Measurements from ENCODE around the gene CIZ1. TPM values are rescaled to one million over a fixed set of nuclear protein-coding genes. Genes with fewer than 3 reads are reported as not detected.

The CIZ1 gene
- total RNA-seq, 1 experiment from 2014 or later = 133 TPM

- H3K27me3 Mint-ChIP-seq (ENCODE audit: insufficient read depth, unreplicated experiment) = no peaks in the 10 kb centered on the region
- peaks cover 22% of the 10 kb centered on the region for H3K4me1 Mint-ChIP-seq (ENCODE audit: insufficient read depth, unreplicated experiment)
- TF ChIP-seq CTCF (IDR thresholded peaks at IDR 0.05; ENCODE audit: unreplicated experiment) = no peak
- no peak overlapping the region for H3K27ac Mint-ChIP-seq (ENCODE audit: low read depth, unreplicated experiment)
- no peak overlapping the region for H3K4me3 Mint-ChIP-seq (ENCODE audit: unreplicated experiment)
- BruUV-seq (replicated peaks) = no TSS peak
- intact Hi-C loops (cut with micrococcal nuclease) = no loop called here
- no peaks in the 10 kb centered on the region for H3K36me3 Mint-ChIP-seq (ENCODE audit: insufficient read depth, unreplicated experiment)
- POLR2A ChIA-PET = no interaction called here
- CTCF ChIA-PET = interaction anchor here (0.8 kb wide), 1 partner anchor 250 kb away, joined by 3 read pairs; no protein-coding TSS in a partner anchor
- no peak for DNase-seq (ENCODE audit: unreplicated experiment)
- H3K9me3 Mint-ChIP-seq (ENCODE audit: unreplicated experiment) = no peaks in the 10 kb centered on the region
These were observed 37.3 kb downstream of the CIZ1 start for GRCh38 chr9:128153947-128154695.

- POLR2A ChIA-PET = no interaction called here
- BruUV-seq (replicated peaks) = no TSS peak
These were observed 38.1 kb downstream of the CIZ1 start for GRCh38 chr9:128153060-128153946.

DNA sequence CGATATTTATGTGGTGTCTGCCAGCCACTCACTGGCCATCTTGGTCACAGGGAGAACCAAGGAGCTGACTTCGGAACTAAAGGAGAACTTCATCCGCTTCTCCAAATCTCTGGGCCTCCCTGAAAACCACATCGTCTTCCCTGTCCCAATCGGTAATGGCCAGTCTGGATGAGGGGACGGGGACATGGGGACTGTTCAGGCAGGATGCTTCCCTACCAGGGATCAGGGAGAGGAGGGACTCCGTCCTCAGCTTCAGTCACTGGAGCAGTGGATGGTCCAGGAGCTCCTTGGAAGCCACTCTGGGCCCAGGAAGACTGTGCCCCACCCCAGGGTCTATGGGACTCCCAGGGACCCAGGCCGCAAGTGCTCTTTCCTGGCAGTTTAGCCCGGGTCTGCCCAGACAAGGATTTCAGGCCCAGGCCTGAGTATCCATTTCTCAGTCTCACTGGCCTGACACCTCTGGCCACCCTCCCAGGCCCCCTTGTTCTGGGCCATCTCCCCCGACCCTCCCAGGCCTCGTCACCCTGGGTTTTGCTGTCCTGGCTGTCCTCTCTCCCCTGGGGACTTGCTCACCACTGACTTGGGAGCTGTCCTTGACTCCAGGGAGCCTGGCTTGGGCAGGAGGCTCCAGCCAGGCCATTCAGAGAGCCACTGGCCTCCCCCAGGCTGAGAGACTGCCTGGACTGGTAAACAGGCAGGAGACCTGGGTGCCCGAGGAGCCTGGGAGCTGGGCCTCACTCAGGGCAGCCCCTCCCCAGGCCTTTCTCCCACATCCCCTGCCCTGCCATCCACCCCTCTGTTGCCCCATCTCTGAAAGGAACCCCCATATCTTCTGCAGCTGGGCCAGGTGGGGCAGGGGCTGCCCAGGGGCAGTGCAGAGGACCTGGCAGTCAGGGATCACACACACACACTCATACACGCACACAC lies 39.0 kb downstream of the CIZ1 start:
- POLR2A ChIA-PET = interaction anchor here (0.8 to 0.9 kb wide), 2 partner anchors 38 to 67 kb away, joined by 3 read pairs; no protein-coding TSS in a partner anchor
- DNase-seq (ENCODE audit: unreplicated experiment) = no peak
- no TSS peak for BruUV-seq (replicated peaks)
- Mint-ChIP-seq H3K36me3 (ENCODE audit: insufficient read depth, unreplicated experiment) (no peaks in the 10 kb centered on the region), H3K9me3 (ENCODE audit: unreplicated experiment) (no peaks in the 10 kb centered on the region), H3K4me3 (ENCODE audit: unreplicated experiment) (no peak overlapping the region), H3K4me1 (ENCODE audit: insufficient read depth, unreplicated experiment) (peaks cover 31% of the 10 kb centered on the region), H3K27me3 (ENCODE audit: insufficient read depth, unreplicated experiment) (no peaks in the 10 kb centered on the region), H3K27ac (ENCODE audit: low read depth, unreplicated experiment) (peak overlapping the region; percentile 54)
- intact Hi-C loops (cut with micrococcal nuclease) = no loop called here
- CTCF ChIA-PET = no interaction called here
- no peak for TF ChIP-seq CTCF (IDR thresholded peaks at IDR 0.05; ENCODE audit: unreplicated experiment)

More at GRCh38 chr9:128153060-128153946, 38.1 kb downstream of the CIZ1 start:
- Mint-ChIP-seq H3K4me1 (ENCODE audit: insufficient read depth, unreplicated experiment) (peaks cover 29% of the 10 kb centered on the region), H3K36me3 (ENCODE audit: insufficient read depth, unreplicated experiment) (no peaks in the 10 kb centered on the region), H3K27me3 (ENCODE audit: insufficient read depth, unreplicated experiment) (no peaks in the 10 kb centered on the region), H3K4me3 (ENCODE audit: unreplicated experiment) (no peak overlapping the region), H3K9me3 (ENCODE audit: unreplicated experiment) (no peaks in the 10 kb centered on the region), H3K27ac (ENCODE audit: low read depth, unreplicated experiment) (peak overlapping the region; percentile 54)
- intact Hi-C loops (cut with micrococcal nuclease) = no loop called here
- no peak for DNase-seq (ENCODE audit: unreplicated experiment)
- CTCF ChIA-PET = interaction anchor here (0.8 kb wide), 1 partner anchor 249 kb away, joined by 3 read pairs; no protein-coding TSS in a partner anchor
- no peak for TF ChIP-seq CTCF (IDR thresholded peaks at IDR 0.05; ENCODE audit: unreplicated experiment)
